ENCODE results near the gene GRIA2. TPM values are rescaled to one million over a fixed set of nuclear protein-coding genes. Genes with fewer than 3 reads are reported as not detected.
"Not testable (repeated sequence)": the region's sequence is repeated elsewhere in the genome, so short reads cannot be mapped to it uniquely, and the experiment has no call there.

Gene GRIA2
- total RNA-seq, 1 experiment from 2014 or later: 0.24 TPM

GRCh38 chr4:157226035-157226434 is 5.5 kb downstream of the GRIA2 start:
- H3K9me3 ChIP-seq (replicated peaks): no peaks in the 10 kb centered on the region
- no peaks in the 10 kb centered on the region for H3K36me3 ChIP-seq
- H3K4me1 ChIP-seq: no peaks in the 10 kb centered on the region
- no peak for DNase-seq
- H3K4me3 ChIP-seq: no peak overlapping the region
- no peak overlapping the region for H3K27ac ChIP-seq
- no peaks in the 10 kb centered on the region for H3K27me3 ChIP-seq

- Histone ChIP-seq H3K27ac (no peak overlapping the region), H3K4me3 (no peak overlapping the region), H3K4me1 (no peaks in the 10 kb centered on the region), H3K9me3 (replicated peaks) (no peaks in the 10 kb centered on the region), H3K27me3 (no peaks in the 10 kb centered on the region), H3K36me3 (no peaks in the 10 kb centered on the region)
- DNase-seq: no peak
Measured at GRCh38 chr4:157226601-157227000, 6.1 kb downstream of the GRIA2 start.

GRCh38 chr4:157231525-157231924 is 11.0 kb downstream of the GRIA2 start:
- Histone ChIP-seq H3K9me3 (replicated peaks) (no peaks in the 10 kb centered on the region), H3K27me3 (no peaks in the 10 kb centered on the region), H3K27ac (no peak overlapping the region), H3K36me3 (no peaks in the 10 kb centered on the region), H3K4me3 (no peak overlapping the region), H3K4me1 (no peaks in the 10 kb centered on the region)
- DNase-seq: no peak

GRCh38 chr4:157242871-157243270 is 22.3 kb downstream of the GRIA2 start:
- H3K4me3 ChIP-seq: no peak overlapping the region
- no peak for DNase-seq
- H3K4me1 ChIP-seq: no peaks in the 10 kb centered on the region
- no peak overlapping the region for H3K27ac ChIP-seq
- no peaks in the 10 kb centered on the region for H3K27me3 ChIP-seq
- H3K36me3 ChIP-seq: no peaks in the 10 kb centered on the region
- no peaks in the 10 kb centered on the region for H3K9me3 ChIP-seq (replicated peaks)

- DNase-seq: no peak
- Histone ChIP-seq H3K36me3 (no peaks in the 10 kb centered on the region), H3K27me3 (no peaks in the 10 kb centered on the region), H3K4me3 (no peak overlapping the region), H3K27ac (no peak overlapping the region), H3K9me3 (replicated peaks) (no peaks in the 10 kb centered on the region), H3K4me1 (no peaks in the 10 kb centered on the region)
Measured at GRCh38 chr4:157244348-157244747, 23.8 kb downstream of the GRIA2 start.

- Histone ChIP-seq H3K27me3 (no peaks in the 10 kb centered on the region), H3K36me3 (no peaks in the 10 kb centered on the region), H3K4me3 (no peak overlapping the region), H3K27ac (no peak overlapping the region), H3K4me1 (no peaks in the 10 kb centered on the region), H3K9me3 (replicated peaks) (no peaks in the 10 kb centered on the region)
- no peak for DNase-seq
Measured at GRCh38 chr4:157245351-157245750, 24.8 kb downstream of the GRIA2 start.

- Histone ChIP-seq H3K36me3 (no peaks in the 10 kb centered on the region), H3K27me3 (no peaks in the 10 kb centered on the region), H3K4me1 (no peaks in the 10 kb centered on the region), H3K27ac (no peak overlapping the region), H3K4me3 (no peak overlapping the region), H3K9me3 (replicated peaks) (no peaks in the 10 kb centered on the region)
- no peak for DNase-seq
Measured at GRCh38 chr4:157246964-157247363, 26.4 kb downstream of the GRIA2 start.

- not testable (repeated sequence) for H3K27me3 ChIP-seq; H3K9me3 ChIP-seq (replicated peaks); H3K4me3 ChIP-seq; H3K27ac ChIP-seq; DNase-seq; H3K36me3 ChIP-seq; H3K4me1 ChIP-seq
Measured at GRCh38 chr4:157258165-157258564, 37.6 kb downstream of the GRIA2 start.

GRCh38 chr4:157265281-157265680 is 44.8 kb downstream of the GRIA2 start:
- Histone ChIP-seq H3K27ac (no peak overlapping the region), H3K36me3 (no peaks in the 10 kb centered on the region)
- DNase-seq: peak; percentile 52 to 70

GRCh38 chr4:157270108-157270507 is 49.6 kb downstream of the GRIA2 start:
- no peak for DNase-seq
- H3K9me3 ChIP-seq (replicated peaks): no peaks in the 10 kb centered on the region
- H3K4me3 ChIP-seq: no peak overlapping the region
- H3K27ac ChIP-seq: no peak overlapping the region
- H3K36me3 ChIP-seq: no peaks in the 10 kb centered on the region
- H3K27me3 ChIP-seq: no peaks in the 10 kb centered on the region
- peaks cover 4% of the 10 kb centered on the region; the same call in 1 of the 2 replicates for H3K4me1 ChIP-seq

More at GRCh38 chr4:157265281-157265680, 44.8 kb downstream of the GRIA2 start:
- Histone ChIP-seq H3K9me3 (replicated peaks) (no peaks in the 10 kb centered on the region), H3K4me1 (peaks cover 7% of the 10 kb centered on the region; the same call in 1 of the 2 replicates), H3K4me3 (no peak overlapping the region), H3K27me3 (no peaks in the 10 kb centered on the region)

GRCh38 chr4:157270552-157270951 is 50.0 kb downstream of the GRIA2 start:
- no peaks in the 10 kb centered on the region for H3K9me3 ChIP-seq (replicated peaks)
- no peaks in the 10 kb centered on the region for H3K27me3 ChIP-seq
- peaks cover 2% of the 10 kb centered on the region; the same call in 1 of the 2 replicates for H3K4me1 ChIP-seq
- H3K36me3 ChIP-seq: no peaks in the 10 kb centered on the region
- no peak for DNase-seq
- H3K4me3 ChIP-seq: no peak overlapping the region
- H3K27ac ChIP-seq: no peak overlapping the region

GRCh38 chr4:157271166-157271869 is 50.8 kb downstream of the GRIA2 start:
- Histone ChIP-seq H3K36me3 (no peaks in the 10 kb centered on the region), H3K4me1 (no peaks in the 10 kb centered on the region), H3K27me3 (no peaks in the 10 kb centered on the region), H3K27ac (no peak overlapping the region), H3K9me3 (replicated peaks) (no peaks in the 10 kb centered on the region), H3K4me3 (no peak overlapping the region)
- no peak for DNase-seq

- no peak overlapping the region for H3K4me3 ChIP-seq
Measured at GRCh38 chr4:157280673-157281072, 60.1 kb downstream of the GRIA2 start.

GRCh38 chr4:157282019-157282418 is 61.5 kb downstream of the GRIA2 start:
- H3K27ac ChIP-seq: no peak overlapping the region
- no peaks in the 10 kb centered on the region for H3K36me3 ChIP-seq
- no peaks in the 10 kb centered on the region for H3K4me1 ChIP-seq
- no peaks in the 10 kb centered on the region for H3K27me3 ChIP-seq
- H3K9me3 ChIP-seq (replicated peaks): no peaks in the 10 kb centered on the region
- H3K4me3 ChIP-seq: no peak overlapping the region
- DNase-seq: no peak

More at GRCh38 chr4:157280673-157281072, 60.1 kb downstream of the GRIA2 start:
- no peaks in the 10 kb centered on the region for H3K4me1 ChIP-seq
- DNase-seq: no peak
- H3K36me3 ChIP-seq: no peaks in the 10 kb centered on the region
- H3K27ac ChIP-seq: no peak overlapping the region
- H3K9me3 ChIP-seq (replicated peaks): no peaks in the 10 kb centered on the region
- H3K27me3 ChIP-seq: no peaks in the 10 kb centered on the region

GRCh38 chr4:157287445-157287844 is 66.9 kb downstream of the GRIA2 start:
- no peak for DNase-seq
- no peak overlapping the region for H3K4me3 ChIP-seq
- no peaks in the 10 kb centered on the region for H3K9me3 ChIP-seq (replicated peaks)

GRCh38 chr4:157290622-157291021 is 70.1 kb downstream of the GRIA2 start:
- DNase-seq: no peak
- H3K9me3 ChIP-seq (replicated peaks): no peaks in the 10 kb centered on the region
- no peaks in the 10 kb centered on the region for H3K27me3 ChIP-seq
- H3K36me3 ChIP-seq: no peaks in the 10 kb centered on the region
- no peaks in the 10 kb centered on the region for H3K4me1 ChIP-seq
- no peak overlapping the region for H3K4me3 ChIP-seq
- no peak overlapping the region for H3K27ac ChIP-seq

More at GRCh38 chr4:157287445-157287844, 66.9 kb downstream of the GRIA2 start:
- Histone ChIP-seq H3K36me3 (no peaks in the 10 kb centered on the region), H3K27me3 (no peaks in the 10 kb centered on the region), H3K27ac (no peak overlapping the region), H3K4me1 (no peaks in the 10 kb centered on the region)

All from SJCRH30 (cell line).